GM18861 (cell line): ENCODE measurements around the gene AOC1.
A peak's percentile ranks its signal among the peaks of the same experiment; 100 is the strongest.
"Not testable (repeated sequence)": the region's sequence is repeated elsewhere in the genome, so short reads cannot be mapped to it uniquely, and the experiment has no call there.

Experiments
- ATAC-seq: cut with Tn5 transposase; IDR thresholded peaks from one replicate; pipeline ENCODE4 v1.9.1; 2021; ENCODE audit not compliant: unreplicated experiment

AOC1 gene

GRCh38 chr7:150896562-150897209 lies 44.4 kb downstream of the AOC1 start:
- ATAC-seq: no peak

GRCh38 chr7:150897502-150898474 lies 45.5 kb downstream of the AOC1 start:
- ATAC-seq: peak; percentile 54

GRCh38 chr7:150898475-150899011 lies 46.2 kb downstream of the AOC1 start:
- peak; percentile 53 for ATAC-seq

- no peak for ATAC-seq
These were observed 48.4 kb downstream of the AOC1 start for GRCh38 chr7:150900675-150901074.

- ATAC-seq: no peak
These were observed 49.1 kb downstream of the AOC1 start for GRCh38 chr7:150901160-150902035.

GRCh38 chr7:150902078-150903033 lies 50.0 kb downstream of the AOC1 start:
- no peak for ATAC-seq

- no peak for ATAC-seq
These were observed 51.3 kb downstream of the AOC1 start for GRCh38 chr7:150903606-150904005.

- ATAC-seq: no peak
These were observed 51.9 kb downstream of the AOC1 start for GRCh38 chr7:150904011-150904909.

GRCh38 chr7:150908173-150908572 lies 55.9 kb downstream of the AOC1 start:
- no peak for ATAC-seq

- ATAC-seq: no peak
These were observed 57.1 kb downstream of the AOC1 start for GRCh38 chr7:150909200-150909995.

GRCh38 chr7:150910305-150910995 lies 58.1 kb downstream of the AOC1 start:
- not testable (repeated sequence) for ATAC-seq

- ATAC-seq: no peak
These were observed 58.7 kb downstream of the AOC1 start for GRCh38 chr7:150910996-150911422.
